ENCODE data around the gene PHETA1. TPM values are rescaled to one million over a fixed set of nuclear protein-coding genes. Genes with fewer than 3 reads are reported as not detected.
A peak's percentile ranks its signal among the peaks of the same experiment; 100 is the strongest.

Gene PHETA1
- total and polyA plus RNA-seq, 2 experiments from 2014 or later: 5.3 to 12.9 TPM

DNA sequence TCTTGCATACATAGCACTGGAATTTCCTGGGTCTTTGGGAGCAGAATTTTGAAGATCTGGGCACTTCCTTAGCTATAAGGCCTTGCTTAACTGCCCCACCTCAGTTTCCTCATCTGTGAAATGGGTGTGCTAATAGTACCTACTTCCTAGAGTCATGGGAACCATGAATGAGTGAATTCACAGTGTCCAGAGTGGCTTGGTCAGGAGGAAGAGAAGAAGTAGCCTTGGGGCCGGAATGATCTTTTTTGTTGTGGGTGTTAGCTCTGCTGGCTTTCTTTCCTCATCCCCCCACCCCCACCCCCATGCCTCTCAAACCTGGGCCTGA lies 39.2 kb upstream of the PHETA1 start (continued):
- TF ChIP-seq, protein P1, sequence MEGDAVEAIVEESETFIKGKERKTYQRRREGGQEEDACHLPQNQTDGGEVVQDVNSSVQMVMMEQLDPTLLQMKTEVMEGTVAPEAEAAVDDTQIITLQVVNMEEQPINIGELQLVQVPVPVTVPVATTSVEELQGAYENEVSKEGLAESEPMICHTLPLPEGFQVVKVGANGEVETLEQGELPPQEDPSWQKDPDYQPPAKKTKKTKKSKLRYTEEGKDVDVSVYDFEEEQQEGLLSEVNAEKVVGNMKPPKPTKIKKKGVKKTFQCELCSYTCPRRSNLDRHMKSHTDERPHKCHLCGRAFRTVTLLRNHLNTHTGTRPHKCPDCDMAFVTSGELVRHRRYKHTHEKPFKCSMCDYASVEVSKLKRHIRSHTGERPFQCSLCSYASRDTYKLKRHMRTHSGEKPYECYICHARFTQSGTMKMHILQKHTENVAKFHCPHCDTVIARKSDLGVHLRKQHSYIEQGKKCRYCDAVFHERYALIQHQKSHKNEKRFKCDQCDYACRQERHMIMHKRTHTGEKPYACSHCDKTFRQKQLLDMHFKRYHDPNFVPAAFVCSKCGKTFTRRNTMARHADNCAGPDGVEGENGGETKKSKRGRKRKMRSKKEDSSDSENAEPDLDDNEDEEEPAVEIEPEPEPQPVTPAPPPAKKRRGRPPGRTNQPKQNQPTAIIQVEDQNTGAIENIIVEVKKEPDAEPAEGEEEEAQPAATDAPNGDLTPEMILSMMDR (conservative IDR thresholded peaks at IDR 0.05; ENCODE audit: low read depth in 2 of 2): no peak
- TF ChIP-seq, protein P2, sequence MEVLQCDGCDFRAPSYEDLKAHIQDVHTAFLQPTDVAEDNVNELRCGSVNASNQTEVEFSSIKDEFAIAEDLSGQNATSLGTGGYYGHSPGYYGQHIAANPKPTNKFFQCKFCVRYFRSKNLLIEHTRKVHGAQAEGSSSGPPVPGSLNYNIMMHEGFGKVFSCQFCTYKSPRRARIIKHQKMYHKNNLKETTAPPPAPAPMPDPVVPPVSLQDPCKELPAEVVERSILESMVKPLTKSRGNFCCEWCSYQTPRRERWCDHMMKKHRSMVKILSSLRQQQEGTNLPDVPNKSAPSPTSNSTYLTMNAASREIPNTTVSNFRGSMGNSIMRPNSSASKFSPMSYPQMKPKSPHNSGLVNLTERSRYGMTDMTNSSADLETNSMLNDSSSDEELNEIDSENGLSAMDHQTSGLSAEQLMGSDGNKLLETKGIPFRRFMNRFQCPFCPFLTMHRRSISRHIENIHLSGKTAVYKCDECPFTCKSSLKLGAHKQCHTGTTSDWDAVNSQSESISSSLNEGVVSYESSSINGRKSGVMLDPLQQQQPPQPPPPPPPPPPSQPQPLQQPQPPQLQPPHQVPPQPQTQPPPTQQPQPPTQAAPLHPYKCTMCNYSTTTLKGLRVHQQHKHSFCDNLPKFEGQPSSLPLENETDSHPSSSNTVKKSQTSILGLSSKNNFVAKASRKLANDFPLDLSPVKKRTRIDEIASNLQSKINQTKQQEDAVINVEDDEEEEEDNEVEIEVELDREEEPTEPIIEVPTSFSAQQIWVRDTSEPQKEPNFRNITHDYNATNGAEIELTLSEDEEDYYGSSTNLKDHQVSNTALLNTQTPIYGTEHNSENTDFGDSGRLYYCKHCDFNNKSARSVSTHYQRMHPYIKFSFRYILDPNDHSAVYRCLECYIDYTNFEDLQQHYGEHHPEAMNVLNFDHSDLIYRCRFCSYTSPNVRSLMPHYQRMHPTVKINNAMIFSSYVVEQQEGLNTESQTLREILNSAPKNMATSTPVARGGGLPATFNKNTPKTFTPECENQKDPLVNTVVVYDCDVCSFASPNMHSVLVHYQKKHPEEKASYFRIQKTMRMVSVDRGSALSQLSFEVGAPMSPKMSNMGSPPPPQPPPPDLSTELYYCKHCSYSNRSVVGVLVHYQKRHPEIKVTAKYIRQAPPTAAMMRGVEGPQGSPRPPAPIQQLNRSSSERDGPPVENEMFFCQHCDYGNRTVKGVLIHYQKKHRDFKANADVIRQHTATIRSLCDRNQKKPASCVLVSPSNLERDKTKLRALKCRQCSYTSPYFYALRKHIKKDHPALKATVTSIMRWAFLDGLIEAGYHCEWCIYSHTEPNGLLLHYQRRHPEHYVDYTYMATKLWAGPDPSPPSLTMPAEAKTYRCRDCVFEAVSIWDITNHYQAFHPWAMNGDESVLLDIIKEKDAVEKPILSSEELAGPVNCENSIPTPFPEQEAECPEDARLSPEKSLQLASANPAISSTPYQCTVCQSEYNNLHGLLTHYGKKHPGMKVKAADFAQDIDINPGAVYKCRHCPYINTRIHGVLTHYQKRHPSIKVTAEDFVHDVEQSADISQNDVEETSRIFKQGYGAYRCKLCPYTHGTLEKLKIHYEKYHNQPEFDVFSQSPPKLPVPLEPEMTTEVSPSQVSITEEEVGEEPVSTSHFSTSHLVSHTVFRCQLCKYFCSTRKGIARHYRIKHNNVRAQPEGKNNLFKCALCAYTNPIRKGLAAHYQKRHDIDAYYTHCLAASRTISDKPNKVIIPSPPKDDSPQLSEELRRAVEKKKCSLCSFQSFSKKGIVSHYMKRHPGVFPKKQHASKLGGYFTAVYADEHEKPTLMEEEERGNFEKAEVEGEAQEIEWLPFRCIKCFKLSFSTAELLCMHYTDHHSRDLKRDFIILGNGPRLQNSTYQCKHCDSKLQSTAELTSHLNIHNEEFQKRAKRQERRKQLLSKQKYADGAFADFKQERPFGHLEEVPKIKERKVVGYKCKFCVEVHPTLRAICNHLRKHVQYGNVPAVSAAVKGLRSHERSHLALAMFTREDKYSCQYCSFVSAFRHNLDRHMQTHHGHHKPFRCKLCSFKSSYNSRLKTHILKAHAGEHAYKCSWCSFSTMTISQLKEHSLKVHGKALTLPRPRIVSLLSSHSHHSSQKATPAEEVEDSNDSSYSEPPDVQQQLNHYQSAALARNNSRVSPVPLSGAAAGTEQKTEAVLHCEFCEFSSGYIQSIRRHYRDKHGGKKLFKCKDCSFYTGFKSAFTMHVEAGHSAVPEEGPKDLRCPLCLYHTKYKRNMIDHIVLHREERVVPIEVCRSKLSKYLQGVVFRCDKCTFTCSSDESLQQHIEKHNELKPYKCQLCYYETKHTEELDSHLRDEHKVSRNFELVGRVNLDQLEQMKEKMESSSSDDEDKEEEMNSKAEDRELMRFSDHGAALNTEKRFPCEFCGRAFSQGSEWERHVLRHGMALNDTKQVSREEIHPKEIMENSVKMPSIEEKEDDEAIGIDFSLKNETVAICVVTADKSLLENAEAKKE (CRISPR knock-in tag; IDR thresholded peaks at IDR 0.05): no peak
- TF ChIP-seq ZNF331 (CRISPR knock-in tag; IDR thresholded peaks at IDR 0.05; ENCODE audit: low read depth): no peak
- no peak for TF ChIP-seq STAT1 (IDR thresholded peaks at IDR 0.05; ENCODE audit: unreplicated experiment)
- no peak for TF ChIP-seq NANOG (IDR thresholded peaks at IDR 0.05; ENCODE audit: borderline replicate concordance)
- no peak for TF ChIP-seq CREB1 (CRISPR knock-in tag; IDR thresholded peaks at IDR 0.05; ENCODE audit: low read depth)

DNA sequence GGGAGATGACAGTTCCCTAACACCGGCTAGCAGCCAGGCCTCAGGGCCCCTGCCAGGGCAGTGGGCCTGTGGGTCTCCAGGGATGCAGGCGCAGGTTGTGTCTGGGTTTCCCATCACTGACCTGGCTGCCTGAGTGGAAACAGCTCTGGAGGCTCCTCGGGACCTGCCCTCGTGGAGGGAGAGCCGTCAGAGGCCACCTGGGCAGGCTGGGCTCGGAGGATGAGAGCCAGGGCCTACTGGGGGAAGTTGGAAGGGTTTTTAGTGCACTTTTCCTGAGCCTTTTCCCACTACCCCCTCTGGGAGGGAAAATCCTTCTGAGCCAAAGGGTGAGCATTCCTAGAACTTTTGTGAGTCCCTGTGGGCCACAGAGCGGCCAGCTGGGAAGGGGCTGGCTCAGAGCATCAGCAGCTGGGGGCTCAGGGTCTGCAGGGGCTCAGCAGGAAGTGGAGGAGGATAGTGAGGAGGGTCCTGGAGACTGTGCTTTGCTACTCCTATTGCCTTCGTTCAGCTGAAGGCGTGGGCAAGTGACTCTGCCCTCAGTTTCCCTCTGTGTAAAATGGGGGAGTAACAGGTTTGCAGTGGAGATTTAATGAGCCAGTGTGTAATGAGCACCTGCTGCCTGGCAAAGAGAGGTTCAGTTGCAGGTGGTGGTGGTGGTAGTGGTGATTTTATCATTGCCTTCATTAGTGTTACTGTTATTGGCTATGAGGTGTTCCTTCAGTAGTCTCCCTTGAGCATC lies 38.7 kb upstream of the PHETA1 start:
- H3K27ac ChIP-seq (ENCODE audit: low read depth): no peak overlapping the region
- Mint-ChIP-seq H3K9me3 (no peaks in the 10 kb centered on the region), H3K27ac (no peak overlapping the region), H3K36me3 (ENCODE audit: low read depth) (no peaks in the 10 kb centered on the region; the same call in 2 of the 3 replicates), H3K4me1 (peaks cover 61% of the 10 kb centered on the region), H3K27me3 (ENCODE audit: insufficient read depth, low read depth, poor library complexity) (peaks cover 29% of the 10 kb centered on the region), H3K4me3 (peak overlapping the region; percentile 88)
- ATAC-seq: no peak
- H3K9me2 ChIP-seq (ENCODE audit: insufficient read depth): no peaks in the 10 kb centered on the region
- H4K20me1 ChIP-seq (replicated peaks; ENCODE audit: insufficient read depth): peaks cover 19% of the 10 kb centered on the region
- peaks cover 67% of the 10 kb centered on the region for H3K79me2 ChIP-seq (replicated peaks; ENCODE audit: insufficient read depth)
- DNase-seq (ENCODE audit: low spot score): no peak
- TF ChIP-seq, protein P3, sequence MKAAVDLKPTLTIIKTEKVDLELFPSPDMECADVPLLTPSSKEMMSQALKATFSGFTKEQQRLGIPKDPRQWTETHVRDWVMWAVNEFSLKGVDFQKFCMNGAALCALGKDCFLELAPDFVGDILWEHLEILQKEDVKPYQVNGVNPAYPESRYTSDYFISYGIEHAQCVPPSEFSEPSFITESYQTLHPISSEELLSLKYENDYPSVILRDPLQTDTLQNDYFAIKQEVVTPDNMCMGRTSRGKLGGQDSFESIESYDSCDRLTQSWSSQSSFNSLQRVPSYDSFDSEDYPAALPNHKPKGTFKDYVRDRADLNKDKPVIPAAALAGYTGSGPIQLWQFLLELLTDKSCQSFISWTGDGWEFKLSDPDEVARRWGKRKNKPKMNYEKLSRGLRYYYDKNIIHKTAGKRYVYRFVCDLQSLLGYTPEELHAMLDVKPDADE (IDR thresholded peaks at IDR 0.05): no peak
- H3K36me3 ChIP-seq (ENCODE audit: insufficient read depth): no peaks in the 10 kb centered on the region
- peak overlapping the region; percentile 88 for H3K4me3 ChIP-seq
- peaks cover 69% of the 10 kb centered on the region for H3K4me1 ChIP-seq (ENCODE audit: insufficient read depth)
- H3F3A ChIP-seq (replicated peaks; ENCODE audit: low read depth): peaks cover 12% of the 10 kb centered on the region
- H3K4me2 ChIP-seq: peak overlapping the region; percentile 97
- H2AFZ ChIP-seq: no peak overlapping the region
- H3K27me3 ChIP-seq (ENCODE audit: insufficient read depth): no peaks in the 10 kb centered on the region

Measured in GM23338 (cell line).